Duodenal mucosa (tissue), 2 donors: ENCODE results near the gene ZNF385C.
"Not testable (repeated sequence)": the region's sequence is repeated elsewhere in the genome, so short reads cannot be mapped to it uniquely, and the experiment has no call there.

Experiments
- H3K27ac ChIP-seq: one replicate; pipeline ENCODE4 v1.7.0; 2013; ENCODE audit warnings: low read depth, low read length
- H3K27me3 ChIP-seq, 2 donors: one replicate each; pipeline ENCODE4 v1.7.0; 2013; ENCODE audit warnings: low read length in 2 of 2, control low read depth in 1 of 2; ENCODE audit not compliant: insufficient read depth in 2 of 2, control insufficient read depth in 1 of 2
- H3K36me3 ChIP-seq, 2 donors: one replicate each; pipeline ENCODE4 v1.7.0; 2013; ENCODE audit warnings: low read length in 2 of 2, control low read depth in 1 of 2; ENCODE audit not compliant: insufficient read depth in 2 of 2, control insufficient read depth in 1 of 2
- H3K4me1 ChIP-seq, 2 donors: one replicate each; pipeline ENCODE4 v1.7.0; 2013; ENCODE audit warnings: low read length in 2 of 2, control low read depth in 1 of 2; ENCODE audit not compliant: insufficient read depth in 2 of 2, control insufficient read depth in 1 of 2
- H3K4me3 ChIP-seq, 2 donors: one replicate each; pipeline ENCODE4 v1.7.0; 2013; ENCODE audit warnings: low read length in 2 of 2, low read depth in 1 of 2
- H3K9ac ChIP-seq, 2 donors: one replicate each; pipeline ENCODE4 v1.7.0; 2013; ENCODE audit warnings: low read length in 2 of 2, low read depth in 1 of 2
- H3K9me3 ChIP-seq, 2 donors: one replicate each; pipeline ENCODE4 v1.7.0; 2013; ENCODE audit warnings: low read length in 2 of 2, control low read depth in 1 of 2; ENCODE audit not compliant: control insufficient read depth in 1 of 2

ZNF385C gene, protein sequence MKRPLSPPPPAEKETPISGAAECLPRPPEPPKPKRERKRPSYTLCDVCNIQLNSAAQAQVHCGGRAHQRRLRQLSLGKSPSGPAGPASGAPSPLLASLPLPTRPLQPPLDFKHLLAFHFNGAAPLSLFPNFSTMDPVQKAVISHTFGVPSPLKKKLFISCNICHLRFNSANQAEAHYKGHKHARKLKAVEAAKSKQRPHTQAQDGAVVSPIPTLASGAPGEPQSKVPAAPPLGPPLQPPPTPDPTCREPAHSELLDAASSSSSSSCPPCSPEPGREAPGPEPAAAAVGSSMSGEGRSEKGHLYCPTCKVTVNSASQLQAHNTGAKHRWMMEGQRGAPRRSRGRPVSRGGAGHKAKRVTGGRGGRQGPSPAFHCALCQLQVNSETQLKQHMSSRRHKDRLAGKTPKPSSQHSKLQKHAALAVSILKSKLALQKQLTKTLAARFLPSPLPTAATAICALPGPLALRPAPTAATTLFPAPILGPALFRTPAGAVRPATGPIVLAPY

DNA sequence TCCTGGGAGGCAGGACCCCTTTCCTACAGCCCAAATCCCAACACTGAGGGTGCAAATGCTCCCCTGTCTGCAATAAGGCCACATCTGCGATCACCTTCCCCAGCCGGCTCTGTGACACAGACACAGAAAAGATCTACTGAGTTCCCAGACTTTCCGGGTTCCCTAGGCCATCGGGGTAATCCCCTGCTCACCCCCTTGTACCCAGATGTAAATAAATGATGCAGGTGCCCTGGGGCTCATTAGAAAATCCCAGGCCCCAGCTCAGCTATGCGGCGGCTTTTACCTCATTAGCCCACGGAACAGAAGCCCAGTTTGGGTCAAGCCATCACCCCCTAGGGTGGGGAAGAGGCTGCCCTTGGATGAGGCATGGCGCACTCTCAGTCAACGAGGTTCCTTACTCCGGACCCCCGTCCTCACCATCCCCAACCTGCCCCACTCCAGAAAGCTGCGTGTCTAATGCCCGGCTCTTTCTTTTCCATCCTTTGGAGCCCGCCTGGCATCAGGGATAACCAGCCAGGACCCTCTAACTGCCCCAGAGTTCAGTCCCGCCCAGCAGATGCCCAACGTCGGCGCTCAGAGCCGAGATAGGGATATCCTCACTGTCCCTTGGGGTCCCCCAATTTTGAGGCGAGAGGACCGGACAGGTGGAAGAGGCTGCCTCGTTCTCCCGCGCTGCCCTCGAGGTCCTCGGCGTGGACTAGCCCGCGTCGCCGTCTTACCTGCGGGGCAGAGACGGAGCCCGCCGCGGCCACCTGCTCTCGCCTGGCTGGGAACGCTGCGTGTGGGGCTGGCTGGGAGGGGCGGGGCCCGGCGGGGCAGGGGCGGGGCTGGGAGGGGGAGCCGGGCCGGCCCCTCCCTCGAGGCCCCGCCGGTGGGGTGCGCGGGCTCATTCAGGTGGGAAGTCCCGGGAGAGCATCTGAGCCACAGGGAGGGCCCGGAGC lies at the start of gene ZNF385C:
TSS of gene ZNF385C (minus strand) at position 783 of the 941 bp plus-strand sequence. CDS start 35,417 bp downstream, outside the sequence.
- Histone ChIP-seq H3K4me3 (peak within 1 kb of the TSS in 1 of 2 donors; percentile 40), H3K36me3 (peaks cover 0 to under 1% of the 10 kb centered on the region in 2 donors), H3K4me1 (peaks cover 0 to 4% of the 10 kb centered on the region in 2 donors), H3K27ac (no peak within 1 kb of the TSS), H3K9me3 (no peaks in the 10 kb centered on the region), H3K27me3 (peaks cover 19 to 20% of the 10 kb centered on the region in 2 donors), H3K9ac (no peak within 1 kb of the TSS)

DNA sequence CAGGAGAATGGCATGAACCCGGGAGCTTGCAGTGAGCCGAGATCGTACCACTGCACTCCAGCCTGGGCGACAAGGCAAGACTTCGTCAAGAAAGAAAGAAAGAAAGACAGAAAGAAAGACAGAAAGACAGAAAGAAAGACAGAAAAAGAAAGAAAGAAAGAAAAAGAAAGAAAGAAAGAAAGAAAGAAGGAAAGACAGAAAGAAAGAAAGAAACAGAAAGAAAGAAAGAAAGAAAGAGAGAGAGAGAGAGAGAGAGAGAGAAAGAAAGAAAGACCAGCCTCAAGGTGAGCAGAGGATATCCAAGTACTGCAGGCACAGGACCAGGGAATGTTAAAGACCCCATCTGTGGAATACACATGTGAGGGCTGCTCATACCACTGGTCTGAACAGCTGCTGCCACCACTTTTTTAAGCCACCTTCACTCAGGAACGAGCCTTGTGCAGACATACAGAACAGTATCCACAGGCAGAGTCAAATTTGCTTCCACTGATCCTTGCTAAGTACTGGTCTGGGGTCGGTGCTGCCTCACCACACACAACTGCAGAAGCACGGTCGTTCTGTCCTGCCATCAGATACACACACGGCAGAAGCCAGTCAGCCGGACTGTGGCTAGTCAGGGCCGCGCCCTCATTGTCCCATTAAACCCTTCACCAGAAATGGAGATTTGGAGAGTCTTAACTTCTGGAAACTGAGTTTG lies 48.8 kb upstream of the ZNF385C start:
- H3K9ac ChIP-seq: no peak overlapping the region
- H3K27me3 ChIP-seq: no peaks in the 10 kb centered on the region
- no peak overlapping the region for H3K4me3 ChIP-seq
- no peaks in the 10 kb centered on the region for H3K4me1 ChIP-seq
- no peak overlapping the region for H3K27ac ChIP-seq
- H3K9me3 ChIP-seq: no peaks in the 10 kb centered on the region
- H3K36me3 ChIP-seq: peaks cover 4 to 57% of the 10 kb centered on the region in 2 donors

DNA sequence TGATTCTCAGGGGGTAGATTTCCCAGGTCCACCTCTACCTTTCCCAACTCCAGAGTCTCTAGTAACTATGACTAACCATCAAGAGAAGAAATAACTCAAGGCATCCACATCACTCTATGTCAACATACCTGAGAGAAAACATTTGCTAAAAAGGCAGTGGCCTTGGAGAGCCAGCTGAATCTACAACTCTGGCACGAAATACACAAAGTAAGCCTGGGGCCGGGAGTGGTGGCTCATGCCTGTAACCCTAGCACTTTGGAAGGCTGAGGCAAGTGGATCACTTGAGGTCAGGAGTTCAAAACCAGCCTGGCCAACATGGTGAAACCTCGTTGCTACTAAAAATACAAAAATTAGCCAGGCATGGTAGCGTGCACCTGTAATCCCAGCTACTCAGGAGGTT lies 44.9 kb upstream of the ZNF385C start:
- H3K9ac ChIP-seq: not testable (repeated sequence)

DNA sequence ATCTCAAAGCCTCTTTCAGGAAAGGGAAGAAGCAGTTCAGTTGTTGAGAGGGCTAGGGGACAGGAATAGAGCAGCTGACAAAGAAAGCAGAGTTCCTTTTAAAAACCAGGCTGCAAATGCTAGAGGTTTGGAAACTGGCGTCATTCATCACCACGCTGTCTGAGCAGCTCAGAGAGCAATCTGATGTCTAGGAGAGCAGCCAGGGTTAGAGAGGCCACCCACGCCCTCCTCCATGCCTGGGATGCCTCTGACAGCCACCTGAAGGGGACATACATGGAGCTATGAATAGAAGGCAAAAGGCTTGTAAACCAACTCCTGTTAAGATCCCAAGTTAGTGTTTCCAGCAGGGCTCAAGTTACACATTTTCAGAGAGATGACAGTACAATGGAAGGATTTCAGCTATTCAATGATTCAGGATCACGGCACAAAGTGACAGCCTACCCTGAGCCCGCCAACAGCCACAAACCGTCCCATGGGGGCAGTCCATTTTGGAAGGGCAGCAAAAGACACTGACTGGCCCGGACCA lies 44.2 kb upstream of the ZNF385C start:
- Histone ChIP-seq H3K4me3 (no peak overlapping the region), H3K27ac (no peak overlapping the region), H3K27me3 (no peaks in the 10 kb centered on the region), H3K36me3 (peaks cover 0 to 39% of the 10 kb centered on the region in 2 donors), H3K4me1 (peaks cover 13 to 15% of the 10 kb centered on the region in 2 donors), H3K9ac (no peak overlapping the region), H3K9me3 (no peaks in the 10 kb centered on the region)

More for the DNA sequence above, 44.9 kb upstream of the ZNF385C start:
- H3K4me1 ChIP-seq: peaks cover 9 to 13% of the 10 kb centered on the region in 2 donors
- H3K9me3 ChIP-seq, H3K4me3 ChIP-seq, H3K27me3 ChIP-seq, H3K27ac ChIP-seq: not testable (repeated sequence)
- H3K36me3 ChIP-seq: peaks cover 0 to 44% of the 10 kb centered on the region in 2 donors

DNA sequence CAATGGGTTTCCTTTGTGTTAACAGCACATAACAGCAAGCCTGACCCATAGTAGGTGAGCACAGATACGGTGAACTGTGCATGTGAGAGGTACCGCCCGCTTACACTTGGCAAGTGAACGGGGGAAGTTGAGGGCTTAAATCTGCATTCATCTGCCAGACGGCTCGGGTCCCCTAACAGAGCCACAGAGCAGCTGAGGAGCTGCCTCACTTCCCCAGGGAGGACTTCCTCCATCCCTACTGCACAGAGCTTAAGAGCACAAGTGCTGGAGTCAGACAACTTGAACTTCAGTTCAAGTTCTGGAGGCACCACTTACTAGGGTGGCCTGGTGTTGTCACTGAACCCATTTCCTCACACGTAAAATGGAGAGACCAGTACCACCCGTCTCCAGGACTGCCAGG lies 43.1 kb upstream of the ZNF385C start:
- H3K27me3 ChIP-seq: no peaks in the 10 kb centered on the region

DNA sequence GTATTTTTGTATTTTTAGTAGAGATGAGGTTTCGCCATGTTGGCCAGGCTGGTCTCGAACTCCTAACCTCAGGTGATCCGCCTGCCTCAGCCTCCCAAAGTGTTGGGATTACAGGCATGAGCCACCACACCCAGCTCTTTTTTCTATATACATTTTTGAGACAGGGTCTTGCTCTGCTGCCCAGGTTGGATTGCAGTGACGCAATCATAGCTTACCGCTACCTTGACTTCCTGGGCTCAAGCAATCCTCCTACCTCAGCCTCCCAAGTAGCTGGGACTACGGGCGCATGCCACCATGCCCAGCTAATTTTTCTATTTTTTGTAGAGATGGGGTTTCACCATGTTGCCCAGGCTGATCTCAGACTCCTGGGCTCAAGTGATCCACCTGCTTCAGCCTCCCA lies 42.4 kb upstream of the ZNF385C start:
- not testable (repeated sequence) for H3K9ac ChIP-seq, H3K4me3 ChIP-seq, H3K9me3 ChIP-seq, H3K27ac ChIP-seq, H3K27me3 ChIP-seq
- peaks cover 0 to 32% of the 10 kb centered on the region in 2 donors for H3K36me3 ChIP-seq
- H3K4me1 ChIP-seq: peaks cover 26% of the 10 kb centered on the region in 2 donors

More for the DNA sequence above, 43.1 kb upstream of the ZNF385C start:
- Histone ChIP-seq H3K4me3 (no peak overlapping the region), H3K9ac (no peak overlapping the region), H3K27ac (no peak overlapping the region), H3K4me1 (peaks cover 19 to 20% of the 10 kb centered on the region in 2 donors), H3K36me3 (peaks cover 0 to 36% of the 10 kb centered on the region in 2 donors), H3K9me3 (no peaks in the 10 kb centered on the region)

DNA sequence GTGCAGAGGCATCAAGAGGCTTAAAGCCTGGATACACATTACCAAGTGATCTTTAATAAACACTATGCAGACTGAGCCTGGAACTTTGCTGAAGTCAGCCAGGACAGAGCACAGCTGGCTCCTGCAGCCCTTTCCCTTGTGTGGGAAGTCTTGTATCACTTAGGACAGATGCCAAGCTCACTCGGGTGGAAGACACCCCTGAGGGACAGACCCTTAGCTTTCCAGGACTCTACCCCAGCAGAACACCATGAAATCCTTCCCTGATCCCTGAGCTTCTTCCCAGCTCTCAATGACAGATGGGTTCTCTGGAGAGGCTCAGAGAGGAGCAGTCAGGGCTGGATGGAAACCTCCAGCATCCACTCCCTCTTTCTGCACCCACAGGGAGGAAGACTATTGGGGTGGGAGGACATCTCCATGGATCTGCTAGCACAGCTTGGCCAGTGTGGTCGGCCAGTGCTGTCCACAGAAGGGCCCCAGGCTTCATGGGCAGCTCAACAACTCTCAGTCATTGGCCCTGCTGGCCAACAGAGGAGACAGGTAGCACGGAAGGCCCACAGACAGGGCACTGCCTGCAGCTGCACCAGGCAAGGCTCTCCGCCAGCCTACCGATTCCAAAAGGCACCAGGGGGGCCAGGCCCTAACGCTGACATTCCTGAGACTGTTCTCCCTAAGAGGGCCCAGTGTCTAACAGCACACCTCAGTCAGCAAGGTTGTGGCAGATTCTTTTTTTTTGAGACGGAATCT lies 40.6 kb upstream of the ZNF385C start:
- H3K27ac ChIP-seq: no peak overlapping the region

DNA sequence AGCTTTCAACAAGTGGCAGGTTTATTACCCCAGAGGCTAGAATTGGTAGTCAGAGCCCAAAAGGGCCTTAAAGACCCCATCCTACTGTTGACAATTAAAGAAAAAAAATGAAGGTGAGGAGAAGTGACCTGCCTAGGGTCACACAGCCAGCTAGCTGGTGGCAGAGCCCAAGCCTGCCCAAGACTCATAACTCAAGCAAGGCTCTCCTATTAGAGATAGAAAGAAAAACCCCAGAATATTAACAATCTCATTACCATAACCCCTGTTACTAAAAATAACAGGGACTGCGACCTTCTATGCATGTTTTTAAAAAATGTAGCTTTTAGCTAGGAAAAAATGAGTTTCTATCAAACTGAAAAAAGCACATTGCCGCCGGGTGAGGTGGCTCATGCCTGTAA lies 38.4 kb upstream of the ZNF385C start:
- Histone ChIP-seq H3K4me3 (peak overlapping the region; percentile 61 to 76), H3K27me3 (no peaks in the 10 kb centered on the region), H3K27ac (peak overlapping the region; percentile 71), H3K36me3 (peaks cover 0 to 14% of the 10 kb centered on the region in 2 donors), H3K9ac (peak overlapping the region; percentile 51 to 53), H3K4me1 (peaks cover 64 to 65% of the 10 kb centered on the region in 2 donors), H3K9me3 (no peaks in the 10 kb centered on the region)

More for the DNA sequence above, 40.6 kb upstream of the ZNF385C start:
- no peak overlapping the region for H3K4me3 ChIP-seq
- no peaks in the 10 kb centered on the region for H3K9me3 ChIP-seq
- H3K27me3 ChIP-seq: no peaks in the 10 kb centered on the region
- H3K9ac ChIP-seq: peak overlapping the region in 1 of 2 donors; percentile 2
- H3K36me3 ChIP-seq: peaks cover 0 to 25% of the 10 kb centered on the region in 2 donors
- peaks cover 42 to 43% of the 10 kb centered on the region in 2 donors for H3K4me1 ChIP-seq
